H1 (cell line): ENCODE data around the gene USP20. TPM values are rescaled to one million over a fixed set of nuclear protein-coding genes. Genes with fewer than 3 reads are reported as not detected.

Source experiments
- CTCF ChIA-PET: fragments of 300-600 bp; sonication (Branson Sonifier 250); formaldehyde crosslinking; loops from one replicate; lab custom pipeline; 2021; ENCODE audit not compliant: partially characterized antibody; lab: Charles Lee
- POLR2A ChIA-PET: fragments of 300-600 bp; sonication (Branson Sonifier 250); formaldehyde crosslinking; loops from one replicate; lab custom pipeline; 2021; ENCODE audit warnings: inconsistent platforms; ENCODE audit not compliant: partially characterized antibody; lab: Charles Lee
- DNase-seq, 2 experiments: peaks; one replicate each; pipeline versions ENCODE4 v3.0.0 to v3.0.0-alpha.2; 2010 to 2022; ENCODE audit warnings: low spot score in 2 of 2, low read depth in 1 of 2, mixed read lengths in 1 of 2
- FAIRE-seq: peaks from 2 replicates; lab custom pipeline; 2011; peaks lifted over from hg19 to GRCh38; lab: Jason Lieb, UNC
- H2AFZ ChIP-seq: 2 replicates; pipeline ENCODE4 v1.8.1; 2012; ENCODE audit warnings: low read length, inconsistent platforms
- H2AK5ac ChIP-seq: 2 replicates; pipeline ENCODE4 v1.6.1; 2013; ENCODE audit warnings: low read depth, low read length
- H2BK120ac ChIP-seq: replicated peaks from 2 replicates; pipeline ENCODE3; 2013; ENCODE audit warnings: low read depth, low read length, inconsistent platforms
- H2BK12ac ChIP-seq: 2 replicates; pipeline ENCODE4 v1.6.1; 2013; ENCODE audit warnings: low read depth, low read length
- H2BK15ac ChIP-seq: 2 replicates; pipeline ENCODE4 v1.6.1; 2013; ENCODE audit warnings: low read length
- H2BK20ac ChIP-seq: 2 replicates; pipeline ENCODE4 v1.6.1; 2013; ENCODE audit warnings: low read length
- H2BK5ac ChIP-seq: 2 replicates; pipeline ENCODE4 v1.6.1; 2013; ENCODE audit warnings: low read depth, low read length
- H3K14ac ChIP-seq: 2 replicates; pipeline ENCODE4 v1.6.1; 2013; ENCODE audit warnings: inconsistent platforms; ENCODE audit not compliant: insufficient read length
- H3K18ac ChIP-seq: 2 replicates; pipeline ENCODE4 v1.6.1; 2013; ENCODE audit warnings: low read length; ENCODE audit errors: extremely low read depth
- H3K23ac ChIP-seq: 2 replicates; pipeline ENCODE4 v1.6.1; 2013; ENCODE audit warnings: inconsistent platforms; ENCODE audit not compliant: insufficient read length
- H3K23me2 ChIP-seq: 2 replicates; pipeline ENCODE4 v1.6.1; 2013; ENCODE audit warnings: low read depth, low read length
- H3K27ac ChIP-seq: 2 replicates; pipeline ENCODE4 v1.6.1; 2011; ENCODE audit warnings: low read depth, low read length, inconsistent platforms
- H3K27me3 ChIP-seq, 4 experiments: replicated peaks in 1 of 4; 1 replicate in 1 of 4; 2 replicates in 3 of 4; pipeline versions ENCODE4 v1.6.1 to v1.8.1; 2011 to 2013; ENCODE audit warnings: low read length in 3 of 4, mild to moderate bottlenecking in 3 of 4, inconsistent platforms in 2 of 4, mixed read lengths in 2 of 4, moderate library complexity in 1 of 4; ENCODE audit not compliant: control insufficient read depth in 3 of 4, insufficient read depth in 3 of 4; ENCODE audit errors: extremely low read depth in 1 of 4
- H3K36me3 ChIP-seq, 4 experiments: 2 replicates each; pipeline versions ENCODE4 v1.6.1 to v1.8.1; 2011 to 2013; ENCODE audit warnings: mild to moderate bottlenecking in 4 of 4, low read length in 3 of 4, moderate library complexity in 2 of 4, control low read depth in 1 of 4, inconsistent platforms in 1 of 4; ENCODE audit not compliant: insufficient read depth in 4 of 4, control insufficient read depth in 2 of 4
- H3K4ac ChIP-seq: replicated peaks from 2 replicates; pipeline ENCODE3; 2013; ENCODE audit warnings: low read length, low read depth, mixed read lengths, inconsistent platforms; ENCODE audit not compliant: insufficient read length
- H3K4me1 ChIP-seq, 4 experiments: replicated peaks in 1 of 4; 1 replicate in 1 of 4; 2 replicates in 3 of 4; pipeline versions ENCODE4 v1.6.1 to v1.8.1; 2011 to 2013; ENCODE audit warnings: low read length in 3 of 4, inconsistent platforms in 2 of 4, mixed read lengths in 1 of 4; ENCODE audit not compliant: insufficient read depth in 4 of 4, control insufficient read depth in 3 of 4
- H3K4me2 ChIP-seq, 2 experiments: 2 replicates each; pipeline versions ENCODE4 v1.6.1 to v1.8.1; 2011 to 2013; ENCODE audit warnings: low read depth in 2 of 2, low read length in 2 of 2, control low read depth in 1 of 2, inconsistent platforms in 1 of 2, mild to moderate bottlenecking in 1 of 2; ENCODE audit not compliant: insufficient read depth in 1 of 2
- H3K4me3 ChIP-seq, 4 experiments: fragments of 200-600, 300-600 bp in 1 of 4; sonication (generic), shearing (Covaris generic), sonication (Bioruptor Twin) in 1 of 4; 2 replicates each; pipeline versions ENCODE4 v1.5.1 to v1.8.1; 2011 to 2016; ENCODE audit warnings: low read length in 4 of 4, low read depth in 3 of 4, control low read depth in 2 of 4, inconsistent platforms in 2 of 4, mild to moderate bottlenecking in 2 of 4, mixed read lengths in 1 of 4, moderate library complexity in 1 of 4; ENCODE audit not compliant: insufficient read depth in 2 of 4; ENCODE audit errors: extremely low read depth in 1 of 4
- H3K56ac ChIP-seq: replicated peaks from 2 replicates; pipeline ENCODE3; 2013; ENCODE audit warnings: low read depth, mild to moderate bottlenecking, mixed read lengths, low read length, inconsistent platforms; ENCODE audit not compliant: insufficient read length
- H3K79me1 ChIP-seq: 2 replicates; pipeline ENCODE4 v1.6.1; 2013; ENCODE audit warnings: low read depth, low read length, control low read depth
- H3K79me2 ChIP-seq, 2 experiments: 2 replicates each; pipeline versions ENCODE4 v1.6.1 to v1.8.1; 2012 to 2013; ENCODE audit warnings: low read length in 2 of 2, mild to moderate bottlenecking in 2 of 2, inconsistent platforms in 1 of 2; ENCODE audit not compliant: insufficient read depth in 2 of 2, control insufficient read depth in 1 of 2
- H3K9ac ChIP-seq, 4 experiments: replicated peaks in 1 of 4; 1 replicate in 1 of 4; 2 replicates in 3 of 4; pipeline versions ENCODE4 v1.6.1 to v1.8.1; 2011 to 2013; ENCODE audit warnings: low read depth in 3 of 4, low read length in 3 of 4, control low read depth in 2 of 4, mild to moderate bottlenecking in 2 of 4, moderate library complexity in 2 of 4, inconsistent platforms in 1 of 4; ENCODE audit errors: extremely low read depth in 1 of 4
- H3K9me3 ChIP-seq, 2 experiments: 2 replicates each; pipeline versions ENCODE4 v1.6.1 to v1.8.1; 2012 to 2013; ENCODE audit warnings: mild to moderate bottlenecking in 2 of 2, moderate library complexity in 2 of 2, control low read depth in 1 of 2, inconsistent platforms in 1 of 2, low read depth in 1 of 2, low read length in 1 of 2, mixed read lengths in 1 of 2; ENCODE audit not compliant: insufficient read depth in 2 of 2
- H4K20me1 ChIP-seq, 2 experiments: replicated peaks in 1 of 2; 2 replicates each; pipeline versions ENCODE3 to v1.8.1; 2011 to 2013; ENCODE audit warnings: inconsistent platforms in 2 of 2, low read length in 2 of 2, mild to moderate bottlenecking in 1 of 2; ENCODE audit not compliant: insufficient read depth in 2 of 2, control insufficient read depth in 1 of 2
- H4K5ac ChIP-seq: 2 replicates; pipeline ENCODE4 v1.6.1; 2013; ENCODE audit warnings: low read length, low read depth, mixed read lengths, inconsistent platforms; ENCODE audit not compliant: insufficient read length
- H4K8ac ChIP-seq: 2 replicates; pipeline ENCODE4 v1.8.0; 2013; ENCODE audit warnings: mild to moderate bottlenecking, moderate library complexity, low read length, inconsistent platforms; ENCODE audit not compliant: insufficient read depth; ENCODE audit errors: extremely low read depth
- H4K91ac ChIP-seq: replicated peaks from 2 replicates; pipeline ENCODE3; 2013; ENCODE audit warnings: low read length, mixed read lengths, inconsistent platforms; ENCODE audit not compliant: insufficient read length
- FOSL1 ChIP-seq: IDR thresholded peaks from 2 replicates; pipeline ENCODE4 v1.6.1; 2011; ENCODE audit warnings: mild to moderate bottlenecking, low read depth, low read length, moderate library complexity; ENCODE audit not compliant: insufficient read depth
- HDAC2 ChIP-seq, 2 experiments: fragments of 300-600 bp in 1 of 2; sonication (generic) in 1 of 2; IDR thresholded peaks; 2 replicates each; pipeline ENCODE4 v1.6.1; 2011 to 2012; ENCODE audit warnings: low read depth in 2 of 2, low read length in 2 of 2, mild to moderate bottlenecking in 2 of 2, moderate library complexity in 2 of 2, borderline replicate concordance in 1 of 2, inconsistent platforms in 1 of 2
- MAFK ChIP-seq: IDR thresholded peaks from 2 replicates; pipeline ENCODE4 v1.6.1; 2012; ENCODE audit warnings: low read depth, mild to moderate bottlenecking, improper control_type of control experiment, low read length
- POLR2AphosphoS5 ChIP-seq: IDR thresholded peaks from 2 replicates; pipeline ENCODE4 v1.6.1; 2011; ENCODE audit warnings: low read depth, low read length
- RXRA ChIP-seq: IDR thresholded peaks from 2 replicates; pipeline ENCODE4 v1.6.1; 2011; ENCODE audit warnings: low read depth, mild to moderate bottlenecking, low read length, moderate library complexity; ENCODE audit not compliant: insufficient read depth
- SIX5 ChIP-seq: IDR thresholded peaks from 2 replicates; pipeline ENCODE4 v1.6.1; 2011; ENCODE audit warnings: mild to moderate bottlenecking, low read depth, low read length
- SP1 ChIP-seq: IDR thresholded peaks from 2 replicates; pipeline ENCODE4 v1.6.1; 2011; ENCODE audit warnings: low read depth, low read length
- ZNF274 ChIP-seq: IDR thresholded peaks from 2 replicates; pipeline ENCODE4 v1.7.0; 2012; ENCODE audit warnings: low read length, borderline replicate concordance; ENCODE audit errors: extremely low read depth
- WGBS, 2 experiments: shearing (Covaris generic) in 1 of 2; methylation state at CpG; one replicate each; pipeline versions ENCODE4 v1.1.6 to v1.1.7; 2013 to 2015; ENCODE audit warnings: low lambda C conversion rate in 2 of 2, mixed read lengths in 2 of 2, inconsistent platforms in 1 of 2, low coverage in 1 of 2, missing lambda C conversion rate in 1 of 2; ENCODE audit not compliant: insufficient replicate concordance in 2 of 2, insufficient coverage in 1 of 2, insufficient read length in 1 of 2; ENCODE audit errors: extremely low coverage in 1 of 2, missing lambda C conversion rate in 1 of 2; 5-methylcytosine and 5-hydroxymethylcytosine counted together
- polyA plus RNA-seq, 7 experiments: library from polyadenylated mRNA; depleted of rRNA in 3 of 7; stranded (reverse) in 5 of 7; unstranded in 2 of 7; fragments of >200 nt in 5 of 7; fragments of 200-250 nt in 2 of 7; gene quantifications; 1 replicate in 5 of 7; 2 replicates in 1 of 7; 4 replicates in 1 of 7; pipeline versions ENCODE4 v1.2.1 to v1.2.3, GENCODE V29; 2011 to 2013; ENCODE audit warnings: missing spikeins in 2 of 7, mixed read lengths in 2 of 7
- total RNA-seq: library from RNA; stranded (reverse); fragmentation: NEBNext Ultra II Directional; extraction: Animal tissue kit (Norgen Biotek cat#: 25700); gene quantifications from 2 replicates; pipeline ENCODE4 v1.2.1, GENCODE V29; 2021
- TF ChIP-seq, protein P1 (sequence below): IDR thresholded peaks from 2 replicates; pipeline ENCODE4 v1.6.1; 2011; ENCODE audit warnings: low read length, improper control_type of control experiment
- TF ChIP-seq, protein P2 (sequence below): IDR thresholded peaks from 2 replicates; pipeline ENCODE4 v1.6.1; 2012; ENCODE audit warnings: low read length, inconsistent platforms

The USP20 gene
- total and polyA plus RNA-seq, 2 of the 8 experiments (the other 6 are each of a cell fraction or from before 2014, with no cell fraction given), result 13.4 to 23.0 TPM

DNA sequence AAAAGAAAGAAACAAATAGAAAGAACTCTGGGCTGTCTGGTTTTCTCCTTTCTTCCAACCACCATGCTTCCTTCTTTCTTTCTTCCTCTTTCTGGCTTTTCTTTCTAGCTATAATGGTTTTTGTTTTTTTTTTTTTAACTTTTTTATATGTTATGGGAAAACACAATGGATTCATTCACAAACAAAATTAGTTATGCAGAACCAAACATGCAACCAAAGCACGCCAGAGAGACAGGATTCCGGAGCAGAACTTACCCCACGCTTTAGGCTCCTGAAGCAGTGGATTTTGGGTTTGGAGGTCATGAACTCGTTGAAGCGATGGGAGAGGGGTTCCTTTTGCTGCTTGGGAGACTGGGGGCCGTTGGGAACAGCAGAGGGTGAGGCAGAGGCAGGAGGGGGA is 88.3 kb downstream of the USP20 start:
- Histone ChIP-seq H3K9ac (no peak overlapping the region), H3K4me3 (no peak overlapping the region), H3K4me1 (no peaks in the 10 kb centered on the region), H3K27me3 (no peaks in the 10 kb centered on the region), H2BK120ac (no peak overlapping the region), H4K5ac (no peak overlapping the region), H2AFZ (no peak overlapping the region), H3K23me2 (no peaks in the 10 kb centered on the region), H3K4me2 (no peak overlapping the region), H3K56ac (no peak overlapping the region), H4K8ac (no peak overlapping the region), H2BK12ac (no peak overlapping the region), H3K14ac (no peak overlapping the region), H3K27ac (no peak overlapping the region), H2AK5ac (no peak overlapping the region), H3K23ac (no peak overlapping the region), H3K36me3 (peaks cover 0 to 12% (median 4%) of the 10 kb centered on the region in 4 experiments; a peak in 3 of 8 replicates), H3K79me2 (no peaks in the 10 kb centered on the region), H2BK20ac (no peak overlapping the region), H3K18ac (no peak overlapping the region), H3K4ac (no peak overlapping the region), H3K9me3 (no peaks in the 10 kb centered on the region), H4K20me1 (peaks cover 0 to under 1% of the 10 kb centered on the region in 2 experiments), H3K79me1 (no peaks in the 10 kb centered on the region), H4K91ac (no peak overlapping the region), H2BK15ac (no peak overlapping the region), H2BK5ac (no peak overlapping the region)
- ChIA-PET POLR2A (interaction anchor here (1.3 kb wide), 1 partner anchor 9 kb away, joined by 4 read pairs; no protein-coding TSS in a partner anchor), CTCF (interaction anchor here (1.1 to 1.5 kb wide), 4 partner anchors 10 to 184 kb away, joined by 3 read pairs; no protein-coding TSS in a partner anchor)
- WGBS, 2 experiments, result 72% methylated on average over 6 of the region's 6 CpGs; no CpG with 5 or more reads in 1 of the 2 experiments
- no peak for FAIRE-seq
- DNase-seq, result no peak
- TF ChIP-seq FOSL1 (no peak), SP1 (no peak), RXRA (no peak), MAFK (no peak), HDAC2 (IDR thresholded peaks at IDR 0.05; ENCODE audit: borderline replicate concordance in 1 of 2, low read depth in 2 of 2, low read length in 2 of 2) (no peak), ZNF274 (no peak), POLR2AphosphoS5 (no peak), SIX5 (no peak)
- TF ChIP-seq, protein P1, sequence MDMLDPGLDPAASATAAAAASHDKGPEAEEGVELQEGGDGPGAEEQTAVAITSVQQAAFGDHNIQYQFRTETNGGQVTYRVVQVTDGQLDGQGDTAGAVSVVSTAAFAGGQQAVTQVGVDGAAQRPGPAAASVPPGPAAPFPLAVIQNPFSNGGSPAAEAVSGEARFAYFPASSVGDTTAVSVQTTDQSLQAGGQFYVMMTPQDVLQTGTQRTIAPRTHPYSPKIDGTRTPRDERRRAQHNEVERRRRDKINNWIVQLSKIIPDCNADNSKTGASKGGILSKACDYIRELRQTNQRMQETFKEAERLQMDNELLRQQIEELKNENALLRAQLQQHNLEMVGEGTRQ, result no peak
- TF ChIP-seq, protein P2, sequence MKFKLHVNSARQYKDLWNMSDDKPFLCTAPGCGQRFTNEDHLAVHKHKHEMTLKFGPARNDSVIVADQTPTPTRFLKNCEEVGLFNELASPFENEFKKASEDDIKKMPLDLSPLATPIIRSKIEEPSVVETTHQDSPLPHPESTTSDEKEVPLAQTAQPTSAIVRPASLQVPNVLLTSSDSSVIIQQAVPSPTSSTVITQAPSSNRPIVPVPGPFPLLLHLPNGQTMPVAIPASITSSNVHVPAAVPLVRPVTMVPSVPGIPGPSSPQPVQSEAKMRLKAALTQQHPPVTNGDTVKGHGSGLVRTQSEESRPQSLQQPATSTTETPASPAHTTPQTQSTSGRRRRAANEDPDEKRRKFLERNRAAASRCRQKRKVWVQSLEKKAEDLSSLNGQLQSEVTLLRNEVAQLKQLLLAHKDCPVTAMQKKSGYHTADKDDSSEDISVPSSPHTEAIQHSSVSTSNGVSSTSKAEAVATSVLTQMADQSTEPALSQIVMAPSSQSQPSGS, result no peak
